PFSK-1 (cell line): ENCODE results near the gene DGKB.

Experiments used
- POLR2AphosphoS5 ChIP-seq: IDR thresholded peaks from 2 replicates; pipeline ENCODE4 v1.6.1; 2012; ENCODE audit warnings: low read depth, mild to moderate bottlenecking, control low read depth, low read length, moderate library complexity
- SIN3A ChIP-seq: IDR thresholded peaks from 2 replicates; pipeline ENCODE4 v1.6.1; 2012; ENCODE audit warnings: mild to moderate bottlenecking, low read length, moderate library complexity, borderline replicate concordance; ENCODE audit not compliant: insufficient read depth
- TAF1 ChIP-seq: IDR thresholded peaks from 2 replicates; pipeline ENCODE4 v1.6.1; 2012; ENCODE audit warnings: low read length, control low read depth, borderline replicate concordance; ENCODE audit not compliant: insufficient read depth

- TF ChIP-seq SIN3A (no peak), POLR2AphosphoS5 (no peak), TAF1 (no peak)
Observed at GRCh38 chr7:14236834-14237233, 665.7 kb downstream of the DGKB start.
